K562 (cell line): Measurements from ENCODE around the gene CFAP410. TPM values are rescaled to one million over a fixed set of nuclear protein-coding genes. Genes with fewer than 3 reads are reported as not detected.

Experiments used
- ATAC-seq: fragments of 200-7000 bp; cut with Tn5 transposase; 3 replicates; pipeline ENCODE4 v1.9.1; 2020; ENCODE audit warnings: moderate library complexity
- BruUV-seq: library from RNA; stranded (reverse); fragments of 400-500 nt; replicated peaks from 2 replicates; lab custom pipeline; 2021; lab: Mats Ljungman, UMichigan
- CTCF ChIA-PET: fragments of 300-600 bp; formaldehyde crosslinking; extraction: SDS; loops from one replicate; lab custom pipeline; 2021; ENCODE audit warnings: low intra/inter-chr PET ratio; lab: Yijun Ruan, JAX
- POLR2A ChIA-PET: fragments of 300-600, 350-650 bp; sonication (Branson Sonifier 250); formaldehyde crosslinking; extraction: SDS; loops from one replicate; lab custom pipeline; 2021; ENCODE audit warnings: antibody characterized with exemption, inconsistent platforms; lab: Yijun Ruan, JAX
- DNase-seq, 4 experiments: peaks; one replicate each; pipeline versions ENCODE4 v3.0.0 to v3.0.0-alpha.2; 2011 to 2018; ENCODE audit warnings: low spot score in 3 of 4, mixed read lengths in 3 of 4; ENCODE audit errors: extremely low read depth in 1 of 4
- FAIRE-seq: peaks from 2 replicates; lab custom pipeline; 2011; peaks lifted over from hg19 to GRCh38; lab: Jason Lieb, UNC
- H2AFZ ChIP-seq: 2 replicates; pipeline ENCODE4 v1.6.0; 2011; ENCODE audit warnings: low read depth, low read length, control low read depth, inconsistent platforms
- H3K27ac ChIP-seq: fragments of 200-600 bp; 3 replicates; pipeline ENCODE4 v1.8.0; 2011; ENCODE audit warnings: low read depth, mild to moderate bottlenecking, control low read depth, inconsistent platforms, low read length, moderate library complexity, mixed read lengths; ENCODE audit errors: extremely low read depth
- H3K27me3 ChIP-seq, 2 experiments: fragments of 300-600 bp in 1 of 2; 2 replicates in 1 of 2; 3 replicates in 1 of 2; pipeline versions ENCODE4 v1.6.0 to v1.8.0; 2011; ENCODE audit warnings: inconsistent platforms in 2 of 2, low read length in 2 of 2, mild to moderate bottlenecking in 1 of 2, mixed read lengths in 1 of 2, moderate library complexity in 1 of 2; ENCODE audit not compliant: control insufficient read depth in 2 of 2, insufficient read depth in 2 of 2
- H3K36me3 ChIP-seq: fragments of 300-600 bp; 3 replicates; pipeline ENCODE4 v1.8.0; 2011; ENCODE audit warnings: mild to moderate bottlenecking, low read length, inconsistent platforms; ENCODE audit not compliant: control insufficient read depth, insufficient read depth
- H3K4me1 ChIP-seq, 2 experiments: fragments of 200-600 bp in 1 of 2; replicated peaks in 1 of 2; 2 replicates in 1 of 2; 3 replicates in 1 of 2; pipeline versions ENCODE4 v1.5.1 to v1.8.0; 2011; ENCODE audit warnings: inconsistent platforms in 2 of 2, low read length in 2 of 2, mild to moderate bottlenecking in 1 of 2, mixed read lengths in 1 of 2, moderate library complexity in 1 of 2; ENCODE audit not compliant: control insufficient read depth in 2 of 2, insufficient read depth in 2 of 2
- H3K4me2 ChIP-seq: 2 replicates; pipeline ENCODE4 v1.6.1; 2011; ENCODE audit warnings: low read length, control low read depth, inconsistent platforms, mixed read lengths; ENCODE audit not compliant: insufficient read depth
- H3K4me3 ChIP-seq: fragments of 200-600 bp; sonication (generic), shearing (Covaris generic); 2 replicates; pipeline ENCODE4 v1.5.1; 2016; ENCODE audit warnings: control low read depth, inconsistent platforms
- H3K79me2 ChIP-seq: fragments of 200-600 bp; 3 replicates; pipeline ENCODE4 v1.8.0; 2011; ENCODE audit warnings: low read length, inconsistent platforms; ENCODE audit not compliant: control insufficient read depth, insufficient read depth
- H3K9ac ChIP-seq, 2 experiments: 2 replicates each; pipeline versions ENCODE4 v1.6.0 to v1.6.1; 2011; ENCODE audit warnings: low read depth in 2 of 2, low read length in 2 of 2, control low read depth in 1 of 2, inconsistent platforms in 1 of 2, mild to moderate bottlenecking in 1 of 2, mixed read lengths in 1 of 2; ENCODE audit not compliant: insufficient read depth in 1 of 2
- H3K9me1 ChIP-seq: one replicate; pipeline ENCODE4 v1.6.0; 2011; ENCODE audit warnings: inconsistent platforms, mild to moderate bottlenecking, low read length, moderate library complexity; ENCODE audit not compliant: control insufficient read depth, insufficient read depth
- H3K9me3 ChIP-seq: replicated peaks from 2 replicates; pipeline ENCODE4 v1.5.1; 2011; ENCODE audit warnings: low read depth, low read length, inconsistent platforms; ENCODE audit not compliant: control insufficient read depth, insufficient read depth
- H4K20me1 ChIP-seq: replicated peaks from 2 replicates; pipeline ENCODE4 v1.6.1; 2011; ENCODE audit warnings: low read length, inconsistent platforms, mixed read lengths; ENCODE audit not compliant: control insufficient read depth, insufficient read depth
- ELF1 ChIP-seq: fragments of 200-800 bp; sonication (Bioruptor generic); IDR thresholded peaks from 2 replicates; pipeline ENCODE4 v1.6.1; 2016; ENCODE audit warnings: missing genetic modification characterization, missing compliant biosample characterization
- MBD2 ChIP-seq: sonication (generic); IDR thresholded peaks from 2 replicates; pipeline ENCODE4 v1.6.1; 2016; ENCODE audit warnings: low read depth, borderline replicate concordance
- PCBP2 ChIP-seq: fragments of 200-400 bp; formaldehyde crosslinking; IDR thresholded peaks from 2 replicates; pipeline ENCODE4 v1.6.1; 2018; ENCODE audit warnings: low read length, low read depth, mild to moderate bottlenecking, moderate library complexity; ENCODE audit not compliant: poor library complexity, severe bottlenecking
- POLR2G ChIP-seq: fragments of 200-400 bp; formaldehyde crosslinking; IDR thresholded peaks from 2 replicates; pipeline ENCODE4 v1.6.1; 2017; ENCODE audit warnings: low read depth, mild to moderate bottlenecking, antibody characterized with exemption, low read length, moderate library complexity
- SRF ChIP-seq, 2 experiments: fragments of 250-450, 450-650 bp in 1 of 2; sonication (Bioruptor Pico) in 1 of 2; sonication (generic) in 1 of 2; formaldehyde crosslinking; IDR thresholded peaks; 2 replicates each; pipeline versions ENCODE4 v1.5.0 to v1.5.1; 2020 to 2022; ENCODE audit warnings: mild to moderate bottlenecking in 1 of 2, missing genetic modification reagents in 1 of 2
- WGBS: fragments of 100-300 bp; shearing (Covaris generic); methylation state at CpG from one replicate; pipeline ENCODE4 v1.1.6; 2016; ENCODE audit warnings: low coverage, mixed read lengths; ENCODE audit not compliant: insufficient coverage; ENCODE audit errors: missing lambda C conversion rate; 5-methylcytosine and 5-hydroxymethylcytosine counted together
- in situ Hi-C: fragments of 300-500 bp; cut with MboI; formaldehyde crosslinking; loops from 4 replicates; pipeline ENCODE4 v1.15.0; 2018; ENCODE audit warnings: inconsistent platforms, mixed read lengths
- intact Hi-C: fragments of 100-400 bp; cut with micrococcal nuclease; formaldehyde crosslinking; loops from 2 replicates; pipeline ENCODE4 v1.14.2; 2022
- polyA plus RNA-seq, 8 experiments: library from polyadenylated mRNA; depleted of rRNA in 4 of 8; stranded (reverse) in 5 of 8; unstranded in 3 of 8; fragments of >200 nt; fragmentation: Nextera tagmentation in 2 of 8; fragmentation: Illumina TruSeq in 1 of 8; extraction: Ambion mirVana in 2 of 8; extraction: Trizol in 1 of 8; gene quantifications; 2 replicates each; pipeline versions ENCODE4 v1.2.1 to v1.2.3, GENCODE V29; 2011 to 2014; ENCODE audit warnings: inconsistent platforms in 1 of 8, missing spikeins in 1 of 8
- total RNA-seq, 7 experiments: library from RNA; depleted of rRNA in 6 of 7; stranded (reverse); fragments of >200 nt in 6 of 7; fragmentation: Illumina TruSeq in 2 of 7; extraction: Trizol in 2 of 7; gene quantifications; 2 replicates each; pipeline versions ENCODE4 v1.2.1 to v1.2.3, GENCODE V29; 2011 to 2021; ENCODE audit warnings: low replicate concordance in 1 of 7
- TF ChIP-seq, protein P1 (sequence below): fragments of 450-650 bp; IDR thresholded peaks from 2 replicates; pipeline ENCODE4 v1.6.1; 2016; ENCODE audit warnings: mild to moderate bottlenecking

Gene CFAP410
- total and polyA plus RNA-seq, 9 of the 15 experiments (the other 6 are each of a cell fraction or from before 2014, with no cell fraction given) = 0.07 to 17.3 (median 2.3) TPM

GRCh38 chr21:44324854-44325107 is 14.4 kb downstream of the CFAP410 start (continued):
- TF ChIP-seq, protein P1, sequence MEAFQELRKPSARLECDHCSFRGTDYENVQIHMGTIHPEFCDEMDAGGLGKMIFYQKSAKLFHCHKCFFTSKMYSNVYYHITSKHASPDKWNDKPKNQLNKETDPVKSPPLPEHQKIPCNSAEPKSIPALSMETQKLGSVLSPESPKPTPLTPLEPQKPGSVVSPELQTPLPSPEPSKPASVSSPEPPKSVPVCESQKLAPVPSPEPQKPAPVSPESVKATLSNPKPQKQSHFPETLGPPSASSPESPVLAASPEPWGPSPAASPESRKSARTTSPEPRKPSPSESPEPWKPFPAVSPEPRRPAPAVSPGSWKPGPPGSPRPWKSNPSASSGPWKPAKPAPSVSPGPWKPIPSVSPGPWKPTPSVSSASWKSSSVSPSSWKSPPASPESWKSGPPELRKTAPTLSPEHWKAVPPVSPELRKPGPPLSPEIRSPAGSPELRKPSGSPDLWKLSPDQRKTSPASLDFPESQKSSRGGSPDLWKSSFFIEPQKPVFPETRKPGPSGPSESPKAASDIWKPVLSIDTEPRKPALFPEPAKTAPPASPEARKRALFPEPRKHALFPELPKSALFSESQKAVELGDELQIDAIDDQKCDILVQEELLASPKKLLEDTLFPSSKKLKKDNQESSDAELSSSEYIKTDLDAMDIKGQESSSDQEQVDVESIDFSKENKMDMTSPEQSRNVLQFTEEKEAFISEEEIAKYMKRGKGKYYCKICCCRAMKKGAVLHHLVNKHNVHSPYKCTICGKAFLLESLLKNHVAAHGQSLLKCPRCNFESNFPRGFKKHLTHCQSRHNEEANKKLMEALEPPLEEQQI = no peak
- TF ChIP-seq SRF (CRISPR knock-in tag; IDR thresholded peaks at IDR 0.05) (no peak), MBD2 (no peak)

DNA sequence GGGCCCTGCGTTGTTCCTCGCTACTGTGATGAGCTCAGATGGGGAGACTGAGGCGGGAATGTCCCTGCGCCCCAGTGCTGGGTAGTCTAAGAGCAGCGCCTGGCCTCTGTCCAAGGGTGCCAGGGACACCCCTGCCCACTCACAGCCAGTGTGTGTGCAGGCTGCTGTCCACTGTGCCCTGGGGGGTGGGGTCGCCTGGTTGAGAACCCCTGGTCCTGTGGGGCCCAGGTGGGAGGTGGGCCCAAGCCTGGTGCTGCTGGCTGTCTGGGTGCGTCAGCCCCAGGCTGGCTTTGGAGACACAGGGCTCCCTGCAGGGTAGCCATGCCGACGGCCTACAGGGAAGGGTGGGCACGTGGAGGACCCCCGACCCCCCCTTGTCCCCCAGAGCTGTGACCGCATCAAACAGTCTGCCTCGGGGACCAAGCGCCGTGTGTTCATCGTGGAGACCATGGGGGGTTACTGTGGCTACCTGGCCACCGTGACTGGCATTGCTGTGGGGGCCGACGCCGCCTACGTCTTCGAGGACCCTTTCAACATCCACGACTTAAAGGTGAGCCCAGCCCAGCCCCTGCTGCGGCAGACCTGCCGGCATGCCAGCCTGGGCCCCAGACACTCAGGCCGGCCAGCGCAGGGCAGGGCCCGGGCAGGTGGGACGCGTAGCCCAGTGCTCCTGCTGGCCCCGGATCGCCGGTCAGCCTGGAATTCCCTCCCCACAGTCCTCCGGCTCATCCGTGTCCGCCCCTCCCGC is 14.9 kb downstream of the CFAP410 start:
- H2AFZ ChIP-seq = no peak overlapping the region
- POLR2A ChIA-PET = interaction anchor here (1.0 to 2.3 kb wide), 4 partner anchors 9 to 14 kb away, joined by 3 to 11 read pairs (median 4); partner anchors contain the start of gene CFAP410
- ATAC-seq (no peak), FAIRE-seq (no peak), DNase-seq (no peak)
- no peaks in the 10 kb centered on the region for H3K9me3 ChIP-seq
- WGBS = 93% methylated on average over 37 of the region's 37 CpGs
- intact Hi-C loops (no loop called here), in situ Hi-C loops (no loop called here)
- CTCF ChIA-PET = no interaction called here
- H3K9ac ChIP-seq = no peak overlapping the region
- BruUV-seq = no TSS peak
- no peak for TF ChIP-seq PCBP2
- TF ChIP-seq ELF1 = no peak
- peak; percentile 47 for TF ChIP-seq POLR2G
- H4K20me1 ChIP-seq = peaks cover 15% of the 10 kb centered on the region
- no peaks in the 10 kb centered on the region for H3K79me2 ChIP-seq
- no peak overlapping the region for H3K4me2 ChIP-seq
- H3K27me3 ChIP-seq = no peaks in the 10 kb centered on the region
- peaks cover 4% of the 10 kb centered on the region for H3K9me1 ChIP-seq
- peaks cover 71% of the 10 kb centered on the region; the same call in 1 of the 3 replicates for H3K36me3 ChIP-seq
- H3K4me3 ChIP-seq = no peak overlapping the region
- H3K27ac ChIP-seq = no peak overlapping the region
- peaks cover 0 to 35% of the 10 kb centered on the region in 2 experiments; a peak in 1 of 5 replicates for H3K4me1 ChIP-seq
